Hindlimb muscle (tissue), 1 donor: ENCODE results near the gene ADCY10. TPM values are rescaled to one million over a fixed set of nuclear protein-coding genes. Genes with fewer than 3 reads are reported as not detected.
"Not testable (repeated sequence)": the region's sequence is repeated elsewhere in the genome, so short reads cannot be mapped to it uniquely, and the experiment has no call there.

ENCODE experiments used
- DNase-seq: peaks from one replicate; pipeline ENCODE4 v3.0.0-alpha.2; 2013
- polyA plus RNA-seq: library from polyadenylated mRNA; unstranded; fragments of 120-200 nt; gene quantifications from one replicate; pipeline ENCODE4 v1.2.1, GENCODE V29; 2013; ENCODE audit not compliant: insufficient read length

ADCY10 gene
- polyA plus RNA-seq, 1 donor: 0.17 TPM

DNA sequence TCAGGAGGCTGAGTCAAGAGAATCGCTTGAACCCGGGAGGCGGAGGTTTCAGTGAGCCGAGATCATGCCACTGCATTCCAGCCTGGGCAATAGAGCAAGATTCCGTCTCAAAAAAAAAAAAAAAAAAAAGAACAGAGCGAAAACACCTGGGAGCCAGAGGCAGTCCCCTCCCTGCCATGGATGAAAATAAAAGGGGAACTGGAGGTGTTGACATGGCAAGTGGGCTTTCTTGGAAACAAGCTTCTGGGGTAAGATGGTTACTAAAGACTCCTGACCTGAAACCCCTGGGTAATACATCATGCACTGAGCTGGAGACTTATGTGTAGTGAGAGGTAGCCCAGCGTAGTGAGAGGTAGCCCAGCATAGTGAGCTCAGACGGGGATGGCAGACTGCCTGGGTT lies 31.6 kb downstream of the ADCY10 start:
- no peak for DNase-seq

DNA sequence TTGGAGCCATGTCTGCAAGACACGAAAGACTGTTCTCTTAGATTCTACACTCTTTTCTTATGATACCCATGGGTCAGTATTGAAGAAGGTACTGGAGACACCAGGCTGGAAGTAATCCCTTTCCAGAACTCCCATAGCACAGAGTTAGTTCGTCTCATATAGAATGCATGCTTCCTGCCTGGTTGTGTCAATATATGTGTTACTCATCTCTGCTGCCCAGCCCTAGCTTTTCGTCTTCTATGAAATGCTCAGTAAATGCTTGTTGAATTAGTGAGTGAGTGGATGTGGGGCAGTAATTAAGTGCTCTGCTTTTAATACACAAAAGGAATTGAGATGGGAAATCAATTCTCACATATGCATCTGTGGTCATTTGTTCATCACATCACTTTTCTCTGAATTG lies 32.1 kb downstream of the ADCY10 start:
- no peak for DNase-seq

DNA sequence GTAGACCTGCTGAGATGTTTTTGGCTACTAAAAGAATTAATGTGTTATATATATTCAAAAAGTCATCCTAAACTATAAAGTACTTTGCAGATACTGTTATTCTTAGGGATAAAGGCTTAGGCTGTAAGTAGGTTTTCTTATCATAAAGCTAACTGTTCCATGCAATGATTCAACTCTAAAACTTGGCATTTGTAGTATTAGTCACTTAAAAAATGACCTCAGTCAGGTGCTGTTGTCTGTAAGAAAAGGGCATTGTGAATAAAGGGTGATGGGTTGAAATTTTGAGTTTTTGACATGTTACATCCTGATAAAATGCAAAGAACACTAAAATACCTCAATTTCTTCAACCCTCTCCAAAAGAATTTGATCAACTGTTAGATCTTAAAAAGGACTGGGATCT lies 32.9 kb downstream of the ADCY10 start:
- no peak for DNase-seq

DNA sequence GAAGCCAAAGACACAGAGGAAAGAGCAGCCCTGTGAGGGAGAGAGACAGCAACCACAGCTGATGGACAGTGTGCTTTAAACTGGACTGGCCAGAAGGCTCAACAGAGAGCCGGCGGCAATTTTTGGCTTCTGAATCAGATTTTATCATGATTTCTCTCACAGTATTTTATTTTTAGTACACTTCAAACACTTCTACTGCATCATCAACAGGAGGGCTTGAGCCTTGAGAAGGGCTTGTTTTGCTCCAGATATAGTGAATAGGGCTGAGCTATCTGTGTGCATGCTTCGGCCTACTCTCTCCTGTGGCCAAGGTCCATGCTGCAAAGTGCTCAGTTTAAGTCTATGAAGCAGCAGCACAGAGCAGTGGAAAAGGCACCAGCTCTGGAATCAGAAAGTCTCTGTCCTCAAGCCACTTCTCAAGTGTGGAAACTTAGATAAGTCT lies 33.3 kb downstream of the ADCY10 start:
- no peak for DNase-seq

DNA sequence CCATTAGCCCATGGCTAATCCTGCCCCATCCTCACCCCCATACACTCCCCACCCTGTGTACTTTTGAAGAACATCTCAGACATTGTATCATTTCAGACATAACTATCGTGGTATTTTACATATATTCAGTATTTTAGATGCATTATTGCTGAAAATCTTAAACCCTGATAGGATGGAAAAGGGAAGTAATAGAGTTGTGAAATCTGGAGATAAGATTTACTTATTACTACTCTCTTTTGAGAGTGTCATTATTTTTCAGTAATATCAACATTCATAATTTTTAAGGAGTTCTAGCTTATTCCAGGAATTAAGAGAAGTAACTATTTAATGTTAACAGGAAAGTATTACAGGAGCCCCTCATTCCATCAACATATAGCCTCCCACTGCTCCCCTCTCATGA lies 34.4 kb downstream of the ADCY10 start:
- DNase-seq: no peak

DNA sequence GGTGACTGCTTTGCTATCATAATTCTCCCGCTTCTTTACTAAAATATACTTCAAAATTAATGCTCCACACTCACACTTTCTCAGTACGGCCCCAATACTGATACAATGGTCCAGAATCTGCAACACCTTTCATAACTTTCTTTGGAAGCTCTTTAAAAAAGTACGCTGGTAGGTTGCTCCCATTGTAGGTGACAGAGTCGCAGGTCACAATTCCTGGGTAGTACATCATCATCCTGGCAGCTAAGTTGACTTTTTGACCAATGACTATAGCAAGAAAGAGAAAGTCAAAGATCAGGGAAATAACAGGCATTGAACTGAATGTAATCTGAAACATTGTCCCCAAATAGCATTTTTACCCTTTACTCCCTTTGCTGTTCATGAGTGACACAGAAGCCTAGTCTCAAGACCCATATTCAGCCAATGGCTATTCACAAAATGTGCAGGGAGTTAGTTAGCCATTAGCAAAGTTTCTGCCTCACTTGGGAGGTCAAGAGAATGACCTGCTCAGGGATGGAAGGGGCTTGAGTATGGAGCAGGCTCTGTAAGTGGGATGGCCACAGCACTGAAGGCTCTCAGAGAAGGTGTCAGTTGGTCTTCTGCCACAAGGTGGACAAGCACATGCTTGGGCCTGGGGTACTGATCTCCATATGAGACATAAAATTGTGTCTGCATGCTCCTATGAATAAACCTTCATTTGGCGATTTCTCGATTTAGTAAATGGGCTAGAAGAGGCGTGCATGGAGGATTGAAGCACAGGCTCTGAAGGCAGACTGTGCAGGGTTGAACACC lies 35.4 kb downstream of the ADCY10 start:
- no peak for DNase-seq

DNA sequence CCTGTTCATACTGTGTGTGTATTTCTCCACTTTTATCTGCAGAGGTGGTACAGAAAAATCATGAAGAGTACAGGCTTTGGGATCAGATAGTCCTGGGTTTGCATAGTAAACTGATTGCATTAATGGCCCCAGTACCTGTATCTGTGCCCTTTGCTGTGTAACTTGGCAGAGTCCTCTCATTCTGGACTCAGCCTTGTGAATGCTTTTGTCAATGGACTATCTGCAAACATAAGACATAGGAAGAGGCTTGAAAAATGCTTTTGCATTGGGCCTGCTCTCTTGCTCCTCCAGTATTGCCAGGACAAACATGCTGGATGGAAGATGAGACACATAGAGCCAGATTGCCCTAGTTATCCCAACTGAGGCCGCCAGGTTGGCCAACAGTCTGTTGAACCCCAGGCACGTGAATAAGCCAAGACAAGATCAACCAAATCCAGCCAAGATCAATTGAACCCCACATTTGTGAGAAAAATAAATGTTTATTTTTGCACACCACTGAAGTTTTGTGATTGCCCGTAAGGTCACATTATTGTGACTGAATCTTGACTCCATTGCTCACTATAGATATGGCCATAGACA lies 37.2 kb downstream of the ADCY10 start:
- no peak for DNase-seq

DNA sequence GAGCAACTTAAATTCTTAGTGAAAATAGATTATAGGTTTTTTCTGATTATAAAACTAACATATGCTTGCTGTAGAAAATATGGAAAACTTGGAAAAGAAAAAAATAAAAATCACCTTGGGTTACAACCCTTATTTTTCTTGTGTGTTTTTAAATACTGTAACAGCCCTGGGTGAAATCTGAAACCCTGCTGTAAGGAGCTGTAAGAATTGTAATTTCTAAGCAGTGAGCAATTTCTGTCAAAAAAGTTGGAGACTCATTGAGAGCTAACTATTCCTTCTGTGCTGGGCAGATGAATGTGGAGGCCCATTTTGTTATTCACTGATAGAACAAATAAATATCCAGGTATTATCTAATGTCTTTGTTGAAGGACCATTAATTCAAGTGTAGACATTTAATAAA lies 42.6 kb downstream of the ADCY10 start:
- no peak for DNase-seq

DNA sequence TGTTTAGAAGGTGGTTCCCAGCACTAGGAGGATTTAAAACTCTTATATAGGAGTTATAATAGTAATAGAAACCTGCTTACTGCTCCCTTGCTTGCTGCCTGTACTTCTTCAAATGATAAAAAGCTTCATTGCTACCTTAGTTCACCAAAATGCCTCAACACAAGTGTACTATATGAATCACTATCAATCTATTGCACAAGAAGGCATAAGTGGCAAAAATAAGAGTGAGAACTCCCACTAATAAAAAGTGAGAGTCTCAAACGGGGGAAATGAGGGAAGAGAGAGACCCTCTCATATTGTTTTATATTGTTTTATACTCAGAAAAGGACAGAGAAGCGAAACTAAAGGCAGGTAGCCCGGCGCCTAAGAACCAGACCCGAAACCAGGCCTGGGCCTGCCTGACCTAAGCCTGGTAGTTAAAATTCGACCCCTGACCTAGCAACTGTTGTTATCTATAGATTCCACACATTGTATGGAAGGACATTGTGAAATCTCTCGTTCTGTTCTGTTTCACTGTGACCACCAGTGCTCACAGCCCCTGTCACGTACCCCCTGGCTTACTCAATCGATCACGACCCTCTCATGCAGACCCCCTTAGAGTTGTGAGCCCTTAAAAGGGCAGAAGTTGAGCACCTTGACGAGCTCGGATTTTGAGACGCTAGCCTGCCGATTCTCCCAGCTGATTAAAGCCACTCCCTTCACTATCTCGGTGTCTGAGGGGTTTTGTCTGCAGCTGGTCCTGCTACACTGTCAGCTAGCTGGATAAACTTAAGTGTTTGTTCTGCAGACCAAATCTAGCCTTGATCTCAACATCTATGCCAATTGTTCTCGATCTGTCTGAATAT lies 44.6 kb downstream of the ADCY10 start:
- not testable (repeated sequence) for DNase-seq

DNA sequence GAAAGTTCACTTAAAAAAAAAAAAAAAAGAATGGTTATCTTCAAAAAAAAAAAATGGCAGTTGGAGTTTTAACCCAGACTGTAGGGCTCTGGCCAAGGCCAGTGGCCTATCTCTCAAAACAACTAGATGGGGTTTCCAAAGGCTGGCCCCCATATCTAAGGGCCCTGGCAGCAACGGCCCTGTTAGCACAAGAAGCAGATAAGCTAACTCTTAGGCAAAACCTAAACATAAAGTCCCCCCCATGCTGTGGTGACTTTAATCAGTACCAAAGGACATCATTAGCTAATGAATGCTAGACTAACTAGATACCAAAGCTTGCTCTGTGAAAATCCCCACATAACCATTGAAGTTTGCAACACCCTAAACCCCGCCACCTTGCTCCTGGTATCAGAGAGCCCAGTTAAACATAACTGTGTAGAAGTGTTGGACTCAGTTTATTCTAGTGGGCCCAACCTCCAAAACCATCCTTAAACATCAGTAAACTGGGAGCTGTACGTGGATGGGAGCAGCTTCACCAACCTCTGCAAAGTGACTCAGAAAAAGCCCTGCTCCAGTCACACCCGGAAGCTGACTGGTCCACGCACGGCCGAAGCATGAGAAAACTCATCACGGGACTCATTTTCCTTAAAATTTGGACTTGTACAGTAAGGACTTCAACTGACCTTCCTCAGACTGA lies 47.1 kb downstream of the ADCY10 start:
- DNase-seq: not testable (repeated sequence)

DNA sequence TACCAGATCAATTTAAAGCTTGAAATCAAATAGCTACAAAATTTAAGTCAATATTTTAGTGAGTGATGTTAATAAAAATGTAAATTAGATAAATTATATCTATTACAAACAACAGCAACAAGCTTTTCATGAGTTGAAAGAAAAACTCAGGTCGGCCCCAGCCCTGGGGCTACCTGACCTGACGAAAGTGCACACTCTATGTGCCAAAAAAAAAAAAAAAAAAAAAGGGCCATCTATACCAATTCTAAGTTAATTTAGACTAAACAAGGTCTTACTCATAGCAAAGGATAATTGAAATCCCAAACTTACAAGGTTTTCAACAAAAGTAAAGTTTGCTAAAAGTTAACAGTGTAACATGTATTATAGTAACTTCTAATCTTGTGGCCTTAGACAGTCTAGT lies 47.6 kb downstream of the ADCY10 start:
- DNase-seq: not testable (repeated sequence)

DNA sequence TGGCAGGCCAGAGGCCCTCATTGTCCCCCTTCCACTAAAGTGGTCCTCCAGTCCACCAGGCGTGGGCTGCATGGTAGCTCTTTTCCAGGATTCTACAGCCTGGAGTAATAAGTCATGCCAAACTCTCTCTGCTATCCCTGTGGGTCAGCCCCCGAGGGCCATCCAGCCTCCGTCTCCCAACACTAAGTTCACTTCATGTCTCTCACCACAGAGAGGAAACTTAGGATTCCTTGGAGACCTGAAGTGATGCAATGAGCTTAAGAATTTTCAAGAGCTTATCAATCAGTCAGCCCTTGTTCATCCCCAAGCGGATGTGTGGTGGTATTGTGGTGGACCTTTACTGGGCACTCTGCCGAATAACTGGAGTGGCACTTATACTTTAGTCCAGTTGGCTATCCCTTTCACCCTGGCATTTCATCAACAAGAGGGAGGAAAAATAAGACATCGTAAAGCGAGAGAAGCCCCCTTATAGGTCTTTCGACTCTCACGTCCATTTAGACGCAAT lies 48.1 kb downstream of the ADCY10 start:
- not testable (repeated sequence) for DNase-seq

DNA sequence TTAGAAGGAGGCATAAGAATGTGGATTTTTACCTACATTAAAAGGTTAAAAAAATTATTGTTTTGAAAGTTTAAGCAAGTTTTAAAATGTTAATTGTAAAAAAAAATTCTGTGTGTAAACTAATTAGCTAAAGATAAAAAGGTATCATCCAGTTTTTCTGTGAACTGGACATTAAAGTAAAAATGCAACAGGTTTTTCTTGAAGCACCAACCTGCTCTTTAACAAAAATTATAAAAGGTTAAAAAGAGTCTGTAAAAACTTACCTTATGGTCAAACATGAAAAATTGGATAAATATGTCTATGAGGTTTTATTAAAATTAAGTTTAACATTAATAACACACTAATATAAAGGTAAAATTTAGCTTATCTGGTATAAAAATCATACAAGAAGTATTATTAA lies 48.7 kb downstream of the ADCY10 start:
- DNase-seq: not testable (repeated sequence)

DNA sequence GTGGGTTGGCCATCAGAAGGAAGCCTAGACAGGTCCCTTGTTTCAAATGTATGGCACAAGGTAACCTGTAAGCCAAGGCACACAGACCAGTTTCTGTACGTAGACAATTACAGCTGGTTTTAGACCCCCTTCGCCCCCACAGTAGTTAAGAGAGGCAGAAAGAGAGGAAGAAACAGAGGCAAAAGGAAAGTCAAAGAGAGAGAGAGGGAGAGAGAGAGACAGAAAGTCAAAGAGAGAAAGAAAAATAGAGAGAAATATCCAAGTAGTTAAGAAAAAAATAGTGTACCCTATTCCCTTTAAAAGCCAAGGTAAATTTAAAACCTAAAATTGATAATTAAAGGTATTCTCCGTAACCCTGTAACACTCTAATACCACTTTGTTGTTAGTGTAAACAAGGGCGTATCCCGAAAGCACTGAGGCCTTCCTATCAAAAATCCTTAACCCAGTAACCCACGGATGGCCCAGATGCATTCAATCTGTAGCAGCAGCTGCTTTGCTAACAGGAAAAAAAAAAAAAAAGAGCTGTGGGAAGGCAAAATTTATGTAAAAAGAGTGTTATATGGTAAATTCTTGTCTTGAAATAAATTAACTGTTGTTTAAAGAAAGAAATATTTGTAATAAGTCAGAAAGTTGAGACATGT lies 49.4 kb downstream of the ADCY10 start:
- no peak for DNase-seq

DNA sequence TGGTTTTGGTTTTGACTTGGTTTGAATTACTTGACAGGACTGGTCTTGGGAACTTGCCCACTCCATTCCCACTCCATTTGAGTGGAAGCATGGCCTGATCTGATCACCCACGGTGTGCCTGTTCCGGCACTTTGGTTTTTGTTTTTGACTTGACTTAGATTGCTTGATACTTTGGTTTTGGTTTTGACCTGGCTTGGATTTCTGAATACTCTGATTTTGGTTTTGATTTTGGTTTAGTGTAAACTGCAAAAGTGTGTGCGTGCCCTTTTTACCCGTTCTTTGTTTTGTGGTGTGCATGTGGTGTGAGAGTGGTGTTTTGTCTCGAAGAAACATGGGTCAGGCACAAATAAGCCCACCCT lies 50.0 kb downstream of the ADCY10 start:
- DNase-seq: no peak

DNA sequence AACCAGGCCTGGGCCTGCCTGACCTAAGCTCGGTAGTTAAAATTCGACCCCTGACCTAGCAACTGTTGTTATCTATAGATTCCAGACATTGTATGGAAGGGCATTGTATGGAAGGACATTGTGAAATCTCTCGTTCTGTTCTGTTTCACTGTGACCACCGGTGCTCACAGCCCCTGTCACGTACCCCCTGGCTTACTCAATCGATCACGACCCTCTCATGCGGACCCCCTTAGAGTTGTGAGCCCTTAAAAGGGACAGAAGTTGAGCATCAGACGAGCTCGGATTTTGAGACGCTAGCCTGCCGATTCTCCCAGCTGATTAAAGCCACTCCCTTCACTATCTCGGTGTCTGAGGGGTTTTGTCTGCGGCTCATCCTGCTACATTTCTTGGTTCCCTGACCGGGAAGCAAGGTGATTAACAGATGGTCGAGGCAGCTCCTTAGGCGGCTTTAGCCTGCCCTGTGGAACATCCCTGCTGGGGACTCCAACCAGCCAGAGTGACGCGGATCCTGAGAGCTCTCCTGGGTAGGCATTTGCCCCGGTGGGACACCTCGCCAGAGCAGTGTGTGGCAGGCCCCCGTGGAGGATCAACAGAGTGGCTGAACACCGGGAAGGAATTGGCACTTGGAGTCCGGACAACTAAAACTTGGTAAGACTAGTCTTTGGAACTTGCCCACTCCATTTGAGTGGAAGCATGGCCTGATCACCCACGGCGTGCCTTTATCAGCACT lies 50.6 kb downstream of the ADCY10 start:
- DNase-seq: not testable (repeated sequence)

DNA sequence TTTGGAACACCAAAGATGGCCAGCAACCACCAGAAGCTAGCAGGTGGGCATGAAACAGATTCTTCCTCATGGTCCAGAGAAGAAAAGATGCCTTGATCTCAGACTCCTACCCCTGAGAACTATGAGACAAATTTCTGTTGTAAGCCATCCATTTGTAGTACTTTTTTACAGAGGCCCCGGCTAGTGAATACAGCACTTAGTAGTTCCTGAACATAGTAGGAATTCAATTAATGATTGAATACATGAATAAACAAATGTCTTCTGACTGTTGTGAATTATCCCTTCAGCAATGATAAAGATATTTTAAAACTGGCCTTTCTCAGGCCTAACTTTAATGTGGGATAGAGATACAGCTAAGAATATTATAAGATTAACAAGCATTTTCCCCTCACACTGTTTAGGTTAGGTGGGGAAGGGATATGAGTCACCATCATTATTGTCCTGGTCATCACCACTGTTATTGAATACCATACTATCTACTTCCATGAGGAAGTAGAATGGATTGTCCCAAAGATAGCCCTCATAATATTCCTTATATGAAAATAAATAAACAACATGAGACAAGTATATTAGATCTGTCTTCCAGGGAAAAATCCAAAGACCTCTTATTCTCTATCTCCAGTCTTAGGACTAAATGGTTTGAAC lies 51.4 kb downstream of the ADCY10 start:
- DNase-seq: no peak

DNA sequence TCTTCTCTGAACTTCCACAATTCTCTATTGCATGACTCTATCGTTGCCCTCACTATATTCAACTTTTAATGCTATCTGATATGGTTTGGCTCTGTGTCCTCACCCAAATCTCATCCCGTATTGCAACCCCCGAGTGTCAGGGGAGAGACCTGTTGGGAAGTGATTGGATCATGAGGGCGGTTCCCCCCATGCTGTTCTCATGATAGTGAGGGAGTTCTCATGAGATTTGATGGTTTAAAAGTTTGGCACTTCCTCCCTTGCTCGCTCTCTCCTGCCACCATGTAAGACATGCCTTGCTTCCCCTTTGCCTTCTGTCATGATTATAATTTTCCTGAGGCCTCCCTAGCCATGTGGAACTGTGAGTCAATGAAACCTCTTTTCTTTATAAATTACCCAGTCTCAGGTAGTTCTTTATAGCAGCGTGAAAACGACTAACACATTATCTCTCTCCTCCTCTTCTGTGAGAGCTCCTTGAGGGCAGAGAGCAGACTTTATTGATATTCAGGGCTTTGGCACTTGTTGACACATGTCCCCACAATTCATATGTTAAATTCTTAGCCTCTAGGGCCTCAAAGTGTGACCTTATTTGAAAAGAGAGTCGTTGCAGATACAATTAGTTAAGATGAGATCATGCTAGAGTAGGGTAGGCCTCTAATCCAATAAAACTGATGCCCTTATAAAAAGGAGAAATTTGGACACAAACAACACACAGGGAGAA lies 52.1 kb downstream of the ADCY10 start:
- DNase-seq: no peak

DNA sequence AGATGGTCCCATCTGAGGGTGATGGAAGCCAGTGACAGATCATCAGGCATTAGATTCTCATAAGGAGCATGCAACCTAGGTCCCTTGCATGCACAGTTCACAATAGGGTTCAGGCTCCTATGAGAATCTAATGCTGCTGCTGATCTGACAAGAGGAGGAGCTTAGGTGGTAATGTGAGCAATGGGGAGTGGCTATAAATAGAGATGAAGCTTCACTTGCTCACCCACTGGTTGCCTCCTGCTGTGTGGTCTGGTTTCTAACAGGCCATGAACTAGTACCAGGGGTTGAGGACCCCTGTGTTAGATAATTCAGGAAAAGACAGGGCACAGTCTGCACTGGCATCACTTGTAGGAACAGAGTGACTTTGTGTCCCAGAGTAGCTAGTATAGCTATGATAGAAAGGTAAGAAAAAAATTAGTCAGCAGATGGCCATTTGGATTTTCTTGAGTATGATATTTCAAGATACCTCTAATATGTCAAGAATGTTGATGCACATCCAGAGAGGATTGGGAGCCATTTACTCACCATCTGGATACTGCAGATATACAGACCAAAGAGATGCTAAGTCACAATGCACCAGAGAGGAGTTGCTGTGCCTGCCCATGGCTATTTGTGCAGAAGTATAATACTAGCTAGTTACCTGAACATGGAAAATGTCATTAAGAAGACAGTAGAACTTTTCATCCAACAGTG lies 53.6 kb downstream of the ADCY10 start:
- no peak for DNase-seq
